Pancreas (tissue), 10 donors: ENCODE measurements around the gene FAM200A. TPM values are rescaled to one million over a fixed set of nuclear protein-coding genes. Genes with fewer than 3 reads are reported as not detected.
"Not testable (repeated sequence)": the region's sequence is repeated elsewhere in the genome, so short reads cannot be mapped to it uniquely, and the experiment has no call there.

ENCODE experiments used
- ATAC-seq, 4 donors: fragments of 200-7000 bp; cut with Tn5 transposase; one replicate each; pipeline versions ENCODE4 v1.8.0 to v1.9.1; 2020; ENCODE audit warnings: mild to moderate bottlenecking in 4 of 4, moderate library complexity in 4 of 4
- DNase-seq, 6 donors: peaks; one replicate each; pipeline ENCODE4 v3.0.0-alpha.2; 2020
- FAIRE-seq: peaks from 2 replicates; lab custom pipeline; 2012; peaks lifted over from hg19 to GRCh38; lab: Jason Lieb, UNC
- H3K27ac ChIP-seq, 4 donors: fragments of 200-600 bp; sonication (generic); 1 replicate in 3 of 4; 2 replicates in 1 of 4; pipeline versions ENCODE4 v1.5.0 to v1.8.0; 2020
- H3K27me3 ChIP-seq, 4 donors: fragments of 200-600 bp; one replicate each; pipeline ENCODE4 v1.8.0; 2021
- H3K36me3 ChIP-seq, 3 donors: fragments of 200-600 bp; sonication (generic) in 1 of 3; one replicate each; pipeline versions ENCODE4 v1.5.0 to v1.8.0; 2020 to 2021
- H3K4me1 ChIP-seq, 3 donors: fragments of 200-600 bp; one replicate each; pipeline ENCODE4 v1.8.0; 2021
- H3K4me3 ChIP-seq, 4 donors: fragments of 200-600 bp; sonication (generic) in 2 of 4; one replicate each; pipeline versions ENCODE4 v1.5.0 to v1.8.0; 2020 to 2021
- H3K9me3 ChIP-seq, 4 donors: fragments of 200-600 bp; one replicate each; pipeline ENCODE4 v1.8.0; 2021
- CTCF ChIP-seq, 4 donors: fragments of 200-600 bp; sonication (generic) in 3 of 4; IDR thresholded peaks; one replicate each; pipeline versions ENCODE4 v1.5.0 to v1.8.0; 2021; ENCODE audit warnings: antibody characterized with exemption in 4 of 4
- WGBS, 2 donors: extraction: QIAGEN DNeasy Blood & Tissue Kit; methylation state at CpG; one replicate each; pipeline ENCODE4 v1.1.7; 2013; 5-methylcytosine and 5-hydroxymethylcytosine counted together
- intact Hi-C, 3 donors: fragments of 100-400 bp; cut with DNase I; formaldehyde crosslinking; loops; one replicate each; pipeline versions ENCODE4 v1.11.1 to v1.14.2; 2022
- polyA plus RNA-seq, 2 donors: library from polyadenylated mRNA; stranded (reverse); fragments of 200-250 nt; gene quantifications; one replicate each; pipeline ENCODE4 v1.2.3, GENCODE V29; 2013
- total RNA-seq, 6 donors: library from RNA; stranded (reverse); fragmentation: NEBNext Ultra II Directional in 4 of 6; extraction: Animal tissue kit (Norgen Biotek cat#: 25700) in 4 of 6; gene quantifications; one replicate each; pipeline versions ENCODE4 v1.2.1 to v1.2.4, GENCODE V29; 2021 to 2023
- donor health status: healthy with polysubstance abuse.
- donor health status: DM: no; HTN: no; CAD: no; lungs with moderate emphysema.
- donor health status: DM: no; HTN: no; CAD: no.
- donor health status: control.
- donor health status: control.
- donor health status: Bipolar disorder and iron deficiency.
- donor health status: DM: yes; HTN: yes; CAD: no.
- donor health status: DM: no; HTN: no; CAD: no.
- donor health status: DM: no; HTN: no; CAD: no.
- donor health status: DM: yes; HTN: yes; CAD: no.

The FAM200A gene
- total and polyA plus RNA-seq, 8 donors, result 1.7 to 4.3 (median 2.4) TPM

DNA sequence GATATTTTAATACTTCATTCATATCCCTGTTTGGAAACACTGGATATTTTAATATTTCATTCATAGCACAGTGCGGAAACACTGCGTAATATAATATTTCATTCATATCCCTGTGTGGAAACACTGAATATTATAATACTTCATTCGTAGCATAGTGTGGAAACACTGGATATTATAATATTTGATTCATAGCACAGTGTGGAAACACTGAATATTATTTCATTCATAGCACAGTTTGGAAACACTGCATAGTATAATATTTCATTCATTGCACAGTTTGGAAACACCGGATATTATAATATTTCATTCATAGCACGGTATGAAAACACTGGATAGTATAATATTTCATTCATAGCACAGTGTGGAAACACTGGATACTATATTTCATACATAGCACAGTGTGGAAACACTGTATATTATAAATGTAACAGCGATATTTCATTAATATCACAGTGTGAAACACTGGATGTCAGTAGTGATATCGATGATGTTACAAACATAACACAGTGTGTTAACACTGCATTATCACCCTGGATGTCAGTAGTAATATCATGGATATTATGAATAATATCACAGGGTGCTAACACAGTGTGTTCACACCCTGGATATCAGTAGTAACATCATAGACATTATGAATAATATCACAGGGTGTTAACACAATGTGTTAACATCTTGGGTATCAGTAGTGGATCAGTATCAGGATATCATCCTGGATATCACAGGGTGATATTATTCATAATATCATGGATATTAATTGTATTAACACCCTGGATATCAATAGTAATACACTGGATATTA, 43.2 kb upstream of the FAM200A start:
- ATAC-seq (no peak), DNase-seq (no peak), FAIRE-seq (no peak)
- intact Hi-C loops, result no loop called here
- TF ChIP-seq CTCF (IDR thresholded peaks at IDR 0.05), result no peak
- Histone ChIP-seq H3K4me3 (no peak overlapping the region), H3K27me3 (no peaks in the 10 kb centered on the region), H3K9me3 (no peaks in the 10 kb centered on the region), H3K4me1 (no peaks in the 10 kb centered on the region), H3K36me3 (no peaks in the 10 kb centered on the region), H3K27ac (no peak overlapping the region)
- 79 to 81% methylated on average over 7 of the region's 7 CpGs for WGBS, 2 donors

DNA sequence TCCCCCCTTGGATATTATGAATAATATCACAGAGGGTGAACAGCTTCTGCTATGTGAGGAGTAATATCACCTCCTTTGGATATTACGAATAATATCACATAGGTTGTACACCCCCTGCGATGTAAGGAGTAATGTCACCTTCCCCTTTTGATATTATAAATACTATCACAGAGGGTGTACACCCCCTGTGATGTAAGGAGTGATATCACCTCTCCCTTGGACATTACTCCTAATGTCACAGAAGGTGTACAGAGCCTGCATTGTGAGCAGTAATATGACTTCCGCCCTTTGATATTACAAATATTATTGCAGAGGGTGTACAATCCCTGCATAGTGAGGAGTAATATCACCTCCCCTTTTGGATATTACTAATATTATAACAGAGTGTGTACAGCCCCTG, 37.0 kb upstream of the FAM200A start:
- FAIRE-seq, result no peak
- Histone ChIP-seq H3K27ac (no peak overlapping the region), H3K36me3 (no peaks in the 10 kb centered on the region), H3K9me3 (no peaks in the 10 kb centered on the region), H3K4me3 (no peak overlapping the region), H3K4me1 (no peaks in the 10 kb centered on the region), H3K27me3 (no peaks in the 10 kb centered on the region)
- WGBS, 2 donors, result 77 to 81% methylated on average over 3 of the region's 3 CpGs
- ATAC-seq, result no peak
- no peak for DNase-seq
- no peak for TF ChIP-seq CTCF (IDR thresholded peaks at IDR 0.05)
- intact Hi-C loops, result no loop called here

- H3K4me3 ChIP-seq, result peak overlapping the region in 2 of 4 donors; percentile 50 to 61
- H3K4me1 ChIP-seq, H3K36me3 ChIP-seq, H3K9me3 ChIP-seq, H3K27me3 ChIP-seq, ATAC-seq, FAIRE-seq, intact Hi-C loops, DNase-seq, H3K27ac ChIP-seq: not testable (repeated sequence)
- WGBS, 2 donors, result 50 to 57% methylated on average over 4 of the region's 4 CpGs
Observed at GRCh38 chr7:99580778-99581332, 28.9 kb upstream of the FAM200A start.

- FAIRE-seq (no peak), DNase-seq (peak in 5 of 6 donors; percentile 21 to 67 (median 37)), ATAC-seq (peak; percentile 79 to 88 (median 82))
- no peaks in the 10 kb centered on the region for H3K36me3 ChIP-seq
- no peak for TF ChIP-seq CTCF (IDR thresholded peaks at IDR 0.05)
- peak overlapping the region; percentile 34 to 61 (median 52) for H3K4me3 ChIP-seq
- H3K27ac ChIP-seq, result no peak overlapping the region
- H3K4me1 ChIP-seq, result no peaks in the 10 kb centered on the region
- intact Hi-C loops, result no loop called here
- no peaks in the 10 kb centered on the region for H3K27me3 ChIP-seq
- WGBS, 2 donors, result 0 to 3% methylated on average over 54 of the region's 54 CpGs
- H3K9me3 ChIP-seq, result no peaks in the 10 kb centered on the region
Observed at GRCh38 chr7:99579956-99580777, 28.3 kb upstream of the FAM200A start.

GRCh38 chr7:99579281-99579955, 27.5 kb upstream of the FAM200A start:
- H3K4me3 ChIP-seq, result peak overlapping the region in 3 of 4 donors; percentile 34 to 61 (median 50)
- no peak overlapping the region for H3K27ac ChIP-seq
- no peaks in the 10 kb centered on the region for H3K9me3 ChIP-seq
- ATAC-seq, result no peak
- DNase-seq, result no peak
- WGBS, 2 donors, result 28 to 31% methylated on average over 10 of the region's 10 CpGs
- no peak for FAIRE-seq
- intact Hi-C loops, result no loop called here
- no peak for TF ChIP-seq CTCF (IDR thresholded peaks at IDR 0.05)
- H3K4me1 ChIP-seq, result no peaks in the 10 kb centered on the region
- no peaks in the 10 kb centered on the region for H3K36me3 ChIP-seq
- H3K27me3 ChIP-seq, result no peaks in the 10 kb centered on the region
